NCI-H82 treated with DMSO at 0.1 percent for 48 hours (cell line): ENCODE measurements around the gene TMEM161A.
"Not testable (repeated sequence)": the region's sequence is repeated elsewhere in the genome, so short reads cannot be mapped to it uniquely, and the experiment has no call there.

Source experiments
- DNase-seq: peaks from one replicate; lab custom pipeline; 2025; ENCODE audit not compliant: unreplicated experiment; lab: John Stamatoyannopoulos, UW

Gene TMEM161A

GRCh38 chr19:19123386-19123785 is 14.9 kb downstream of the TMEM161A start:
- no peak for DNase-seq

- DNase-seq = no peak
Measured at GRCh38 chr19:19122902-19123301, 15.4 kb downstream of the TMEM161A start.

GRCh38 chr19:19121371-19121770 is 16.9 kb downstream of the TMEM161A start:
- DNase-seq = no peak

- DNase-seq = peak; percentile 60
Measured at GRCh38 chr19:19120308-19121231, 17.7 kb downstream of the TMEM161A start.

GRCh38 chr19:19119325-19120237 is 18.7 kb downstream of the TMEM161A start:
- DNase-seq = no peak

GRCh38 chr19:19115954-19116353 is 22.3 kb downstream of the TMEM161A start:
- DNase-seq = peak; percentile 33

- peak; percentile 17 for DNase-seq
Measured at GRCh38 chr19:19113040-19113626, 25.1 kb downstream of the TMEM161A start.

- no peak for DNase-seq
Measured at GRCh38 chr19:19111967-19112580, 26.2 kb downstream of the TMEM161A start.

GRCh38 chr19:19111136-19111835 is 27.0 kb downstream of the TMEM161A start:
- DNase-seq = no peak

- DNase-seq = no peak
Measured at GRCh38 chr19:19110410-19111135, 27.7 kb downstream of the TMEM161A start.

GRCh38 chr19:19109601-19110000 is 28.7 kb downstream of the TMEM161A start:
- no peak for DNase-seq

GRCh38 chr19:19107654-19108053 is 30.6 kb downstream of the TMEM161A start:
- no peak for DNase-seq

- DNase-seq = not testable (repeated sequence)
Measured at GRCh38 chr19:19106938-19107337, 31.3 kb downstream of the TMEM161A start.

GRCh38 chr19:19106056-19106551 is 32.2 kb downstream of the TMEM161A start:
- DNase-seq = no peak

GRCh38 chr19:19105365-19106055 is 32.8 kb downstream of the TMEM161A start:
- peak; percentile 55 for DNase-seq

GRCh38 chr19:19103167-19103566 is 35.1 kb downstream of the TMEM161A start:
- no peak for DNase-seq

GRCh38 chr19:19102566-19102965 is 35.7 kb downstream of the TMEM161A start:
- not testable (repeated sequence) for DNase-seq

- no peak for DNase-seq
Measured at GRCh38 chr19:19101540-19101939, 36.7 kb downstream of the TMEM161A start.
